ENCODE measurements around the gene DLG5. TPM values are rescaled to one million over a fixed set of nuclear protein-coding genes. Genes with fewer than 3 reads are reported as not detected.

DLG5 gene
- total RNA-seq, 4 donors from 2014 or later = 117 to 196 (median 147) TPM

GRCh38 chr10:77841711-77842375, 84.7 kb downstream of the DLG5 start:
- WGBS = 96% methylated on average over 24 of the region's 27 CpGs
- peaks cover 8% of the 10 kb centered on the region for H3K4me1 ChIP-seq
- H3K27ac ChIP-seq = no peak overlapping the region
- H3K4me3 ChIP-seq = no peak overlapping the region
- peaks cover 74% of the 10 kb centered on the region for H3K36me3 ChIP-seq
- H3K9me3 ChIP-seq = no peaks in the 10 kb centered on the region
- no peak for DNase-seq (ENCODE audit: low spot score in 2 of 2)
- TF ChIP-seq CTCF (IDR thresholded peaks at IDR 0.05) (no peak), EP300 (IDR thresholded peaks at IDR 0.05) (no peak), POLR2A (IDR thresholded peaks at IDR 0.05) (no peak), POLR2AphosphoS5 (IDR thresholded peaks at IDR 0.05) (no peak)
- H3K27me3 ChIP-seq = no peaks in the 10 kb centered on the region

DNA sequence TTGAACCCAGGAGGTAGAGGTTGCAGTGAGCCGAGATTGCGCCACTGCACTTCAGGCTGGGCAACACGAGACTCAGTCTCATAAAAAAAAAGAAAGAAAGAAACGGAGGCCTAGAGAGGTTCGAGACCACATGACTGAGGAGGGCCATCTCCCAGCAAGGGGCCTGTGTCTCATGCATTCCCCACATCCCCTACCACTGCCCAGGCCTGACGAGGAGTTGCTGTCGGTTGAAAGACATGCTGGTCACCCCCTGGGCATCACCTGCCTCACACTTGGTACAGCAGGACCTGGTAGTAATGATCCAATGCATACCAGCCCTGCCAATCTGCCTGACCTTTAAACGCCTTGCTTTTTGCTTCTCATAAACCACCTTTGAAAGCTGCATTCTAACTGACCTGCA, 85.9 kb downstream of the DLG5 start:
- no peak for TF ChIP-seq POLR2AphosphoS5 (IDR thresholded peaks at IDR 0.05)
- TF ChIP-seq CTCF (IDR thresholded peaks at IDR 0.05) = no peak
- no peak for TF ChIP-seq POLR2A (IDR thresholded peaks at IDR 0.05)
- no peak for TF ChIP-seq EP300 (IDR thresholded peaks at IDR 0.05)
- peaks cover 77% of the 10 kb centered on the region for H3K36me3 ChIP-seq
- no peaks in the 10 kb centered on the region for H3K27me3 ChIP-seq
- no peak for DNase-seq (ENCODE audit: low spot score in 2 of 2)
- 90% methylated on average over 8 of the region's 8 CpGs for WGBS
- H3K27ac ChIP-seq = no peak overlapping the region
- peaks cover 10% of the 10 kb centered on the region for H3K4me1 ChIP-seq
- H3K4me3 ChIP-seq = no peak overlapping the region
- H3K9me3 ChIP-seq = no peaks in the 10 kb centered on the region

GRCh38 chr10:77837925-77838595, 88.5 kb downstream of the DLG5 start:
- Histone ChIP-seq H3K27me3 (no peaks in the 10 kb centered on the region), H3K4me1 (peaks cover 12% of the 10 kb centered on the region), H3K36me3 (peaks cover 80% of the 10 kb centered on the region), H3K27ac (no peak overlapping the region), H3K9me3 (no peaks in the 10 kb centered on the region), H3K4me3 (no peak overlapping the region)
- no peak for TF ChIP-seq EP300 (IDR thresholded peaks at IDR 0.05)
- TF ChIP-seq POLR2A (IDR thresholded peaks at IDR 0.05) = no peak
- no peak for TF ChIP-seq POLR2AphosphoS5 (IDR thresholded peaks at IDR 0.05)
- no peak for TF ChIP-seq CTCF (IDR thresholded peaks at IDR 0.05)
- no peak for DNase-seq (ENCODE audit: low spot score in 2 of 2)
- WGBS = 70% methylated on average over 9 of the region's 14 CpGs

DNA sequence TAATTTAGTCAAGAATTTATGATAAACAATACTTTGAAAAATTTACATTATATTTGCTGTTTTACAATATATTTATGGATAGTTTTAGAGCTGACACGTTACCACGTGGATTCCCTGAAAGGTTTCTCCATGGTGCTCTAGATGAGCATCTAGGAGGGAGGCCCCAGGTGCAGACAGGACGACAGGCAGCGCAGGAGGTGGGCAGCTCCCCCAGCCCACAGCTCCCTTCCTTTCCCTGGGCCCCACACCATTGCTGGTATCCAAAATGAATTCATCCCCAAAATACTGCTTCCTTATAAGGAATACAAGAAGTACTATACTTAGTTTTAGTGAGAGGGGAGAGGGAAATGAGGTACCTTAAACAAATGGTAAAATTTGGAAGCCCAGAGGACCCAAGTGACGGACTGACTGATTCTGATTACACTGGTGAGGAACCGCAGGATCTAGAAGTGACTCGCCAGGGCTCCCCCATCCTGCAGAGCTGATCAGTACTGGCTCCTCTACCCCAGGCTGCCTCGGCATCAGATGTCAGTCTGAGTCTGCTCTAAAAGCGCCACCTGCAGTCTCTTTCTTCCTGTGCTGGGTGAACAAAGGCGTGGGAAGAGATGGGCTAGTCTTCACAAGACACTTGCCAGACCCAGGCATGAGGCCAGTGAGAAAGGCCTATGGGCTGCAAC, 89.2 kb downstream of the DLG5 start:
- no peaks in the 10 kb centered on the region for H3K27me3 ChIP-seq
- H3K4me1 ChIP-seq = peaks cover 12% of the 10 kb centered on the region
- no peaks in the 10 kb centered on the region for H3K9me3 ChIP-seq
- DNase-seq (ENCODE audit: low spot score in 2 of 2) = no peak
- no peak overlapping the region for H3K4me3 ChIP-seq
- 78% methylated on average over 10 of the region's 10 CpGs for WGBS
- TF ChIP-seq POLR2AphosphoS5 (IDR thresholded peaks at IDR 0.05) (no peak), POLR2A (IDR thresholded peaks at IDR 0.05) (no peak), EP300 (IDR thresholded peaks at IDR 0.05) (no peak), CTCF (IDR thresholded peaks at IDR 0.05) (no peak)
- no peak overlapping the region for H3K27ac ChIP-seq
- peaks cover 80% of the 10 kb centered on the region for H3K36me3 ChIP-seq

DNA sequence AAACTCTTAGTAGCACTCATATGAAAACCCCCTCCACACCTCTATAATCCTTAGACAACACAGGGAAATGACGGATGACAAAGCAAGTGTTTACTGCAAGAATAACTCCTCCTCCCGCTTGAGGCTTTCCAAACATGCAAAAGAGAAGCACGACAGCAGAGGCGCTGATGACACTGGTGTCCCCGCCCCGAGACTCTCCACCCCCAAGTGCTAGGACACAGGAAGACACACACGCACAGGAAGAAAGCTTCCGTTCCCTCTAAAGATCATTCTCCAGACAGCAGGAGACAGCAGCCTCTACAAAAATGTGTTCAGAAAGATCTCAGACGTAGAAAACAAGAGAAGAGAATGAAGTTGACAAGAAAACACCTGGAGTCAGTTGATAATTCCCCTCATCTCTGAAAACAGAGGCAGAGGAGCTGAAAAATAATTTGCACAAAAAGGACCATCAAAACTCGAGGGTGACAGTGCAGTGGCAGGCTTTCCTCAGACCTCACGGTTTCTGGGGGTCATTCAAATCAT, 90.2 kb downstream of the DLG5 start:
- Histone ChIP-seq H3K4me3 (no peak overlapping the region), H3K9me3 (no peaks in the 10 kb centered on the region), H3K4me1 (peaks cover 12% of the 10 kb centered on the region), H3K27ac (peak overlapping the region; percentile 67), H3K27me3 (no peaks in the 10 kb centered on the region), H3K36me3 (peaks cover 80% of the 10 kb centered on the region)
- 35% methylated on average over 11 of the region's 11 CpGs for WGBS
- TF ChIP-seq POLR2A (IDR thresholded peaks at IDR 0.05) = peak in 1 of 2 donors; percentile 20
- no peak for TF ChIP-seq CTCF (IDR thresholded peaks at IDR 0.05)
- DNase-seq (ENCODE audit: low spot score in 2 of 2) = no peak

Data from suprapubic skin (tissue), 4 donors.